MM.1S (cell line): ENCODE data around the gene SAMD3.
"Not testable (repeated sequence)": the region's sequence is repeated elsewhere in the genome, so short reads cannot be mapped to it uniquely, and the experiment has no call there.

Source experiments
- DNase-seq: peaks from one replicate; pipeline ENCODE4 v3.0.0-alpha.2; 2015
- H2AFZ ChIP-seq: fragments of 300-600 bp; sonication (generic); 2 replicates; pipeline ENCODE4 v1.6.0; 2016; ENCODE audit warnings: antibody characterized with exemption, low read length
- H3F3A ChIP-seq: fragments of 300-600 bp; sonication (generic); 2 replicates; pipeline ENCODE4 v1.6.1; 2016; ENCODE audit warnings: mild to moderate bottlenecking, antibody characterized with exemption, low read length, moderate library complexity, mixed read lengths; ENCODE audit not compliant: insufficient read depth
- H3K27ac ChIP-seq: fragments of 300-600 bp; sonication (generic); 2 replicates; pipeline ENCODE4 v1.5.1; 2016; ENCODE audit warnings: mild to moderate bottlenecking, low read length
- H3K27me3 ChIP-seq: fragments of 300-600 bp; sonication (generic); replicated peaks from 2 replicates; pipeline ENCODE4 v1.6.0; 2016; ENCODE audit warnings: low read length; ENCODE audit not compliant: insufficient read depth
- H3K36me3 ChIP-seq: fragments of 300-600 bp; sonication (generic); replicated peaks from 2 replicates; pipeline ENCODE4 v1.6.1; 2016; ENCODE audit warnings: mild to moderate bottlenecking, low read length, mixed read lengths; ENCODE audit not compliant: insufficient read depth
- H3K4me1 ChIP-seq: fragments of 300-600 bp; sonication (generic); 2 replicates; pipeline ENCODE4 v1.6.1; 2016; ENCODE audit warnings: low read length, mixed read lengths
- H3K4me2 ChIP-seq: fragments of 300-600 bp; sonication (generic); 2 replicates; pipeline ENCODE4 v1.6.0; 2016; ENCODE audit warnings: low read depth, low read length
- H3K4me3 ChIP-seq: fragments of 300-600 bp; sonication (generic); 2 replicates; pipeline ENCODE4 v1.5.1; 2016; ENCODE audit warnings: low read length, mixed read lengths
- H3K79me2 ChIP-seq: fragments of 300-600 bp; sonication (generic); 2 replicates; pipeline ENCODE4 v1.6.1; 2016; ENCODE audit warnings: mixed run types, low read length, mixed read lengths
- H3K9ac ChIP-seq: fragments of 300-600 bp; sonication (generic); 2 replicates; pipeline ENCODE4 v1.6.1; 2016; ENCODE audit warnings: low read length, mixed read lengths
- H3K9me2 ChIP-seq: fragments of 300-600 bp; sonication (generic); replicated peaks from 2 replicates; pipeline ENCODE4 v1.6.1; 2016; ENCODE audit warnings: mild to moderate bottlenecking, low read length, mixed read lengths; ENCODE audit not compliant: insufficient read depth
- H3K9me3 ChIP-seq: fragments of 300-600 bp; sonication (generic); replicated peaks from 2 replicates; pipeline ENCODE4 v1.6.1; 2016; ENCODE audit warnings: mild to moderate bottlenecking, low read length, mixed read lengths; ENCODE audit not compliant: insufficient read depth
- H4K20me1 ChIP-seq: fragments of 300-600 bp; sonication (generic); 2 replicates; pipeline ENCODE4 v1.6.1; 2016; ENCODE audit warnings: mild to moderate bottlenecking, low read length, moderate library complexity, mixed read lengths; ENCODE audit not compliant: insufficient read depth
- EZH2 ChIP-seq: fragments of 300-600 bp; sonication (generic); optimal IDR thresholded peaks from 2 replicates; pipeline ENCODE3; 2017; ENCODE audit warnings: low read depth, mild to moderate bottlenecking, antibody characterized with exemption, low read length, mixed read lengths
- EZH2phosphoT487 ChIP-seq: fragments of 300-600 bp; sonication (generic); IDR thresholded peaks from 2 replicates; pipeline ENCODE4 v1.6.1; 2018; ENCODE audit warnings: antibody characterized with exemption, low read length
- TF ChIP-seq, protein P1 (sequence below): fragments of 300-600 bp; sonication (generic); IDR thresholded peaks from 2 replicates; pipeline ENCODE4 v1.5.1; 2016; ENCODE audit warnings: antibody characterized with exemption, low read length, mixed read lengths

The SAMD3 gene

DNA sequence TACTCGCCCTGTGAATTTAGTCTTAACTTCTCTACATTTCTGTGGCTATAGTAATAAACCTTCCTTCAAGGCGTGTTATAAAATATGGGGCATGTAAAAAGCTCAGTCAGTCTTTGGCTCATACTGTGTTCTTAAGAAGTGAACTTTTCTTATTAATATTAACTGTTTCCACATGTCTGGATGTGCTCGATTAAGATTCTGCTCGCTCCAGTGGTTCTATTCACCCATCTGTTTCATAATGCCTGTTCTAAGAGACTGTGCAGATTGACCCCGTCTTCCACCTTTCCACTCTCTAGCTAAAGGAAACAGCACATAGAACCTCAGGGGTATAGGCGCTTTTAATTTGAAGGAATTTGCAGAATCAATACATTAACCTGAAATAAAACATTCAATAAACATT lies 104.5 kb downstream of the SAMD3 start:
- no peaks in the 10 kb centered on the region for H3K36me3 ChIP-seq
- H3K79me2 ChIP-seq, result no peaks in the 10 kb centered on the region
- H2AFZ ChIP-seq, result no peak overlapping the region
- no peak overlapping the region for H3K9ac ChIP-seq
- TF ChIP-seq, protein P1, sequence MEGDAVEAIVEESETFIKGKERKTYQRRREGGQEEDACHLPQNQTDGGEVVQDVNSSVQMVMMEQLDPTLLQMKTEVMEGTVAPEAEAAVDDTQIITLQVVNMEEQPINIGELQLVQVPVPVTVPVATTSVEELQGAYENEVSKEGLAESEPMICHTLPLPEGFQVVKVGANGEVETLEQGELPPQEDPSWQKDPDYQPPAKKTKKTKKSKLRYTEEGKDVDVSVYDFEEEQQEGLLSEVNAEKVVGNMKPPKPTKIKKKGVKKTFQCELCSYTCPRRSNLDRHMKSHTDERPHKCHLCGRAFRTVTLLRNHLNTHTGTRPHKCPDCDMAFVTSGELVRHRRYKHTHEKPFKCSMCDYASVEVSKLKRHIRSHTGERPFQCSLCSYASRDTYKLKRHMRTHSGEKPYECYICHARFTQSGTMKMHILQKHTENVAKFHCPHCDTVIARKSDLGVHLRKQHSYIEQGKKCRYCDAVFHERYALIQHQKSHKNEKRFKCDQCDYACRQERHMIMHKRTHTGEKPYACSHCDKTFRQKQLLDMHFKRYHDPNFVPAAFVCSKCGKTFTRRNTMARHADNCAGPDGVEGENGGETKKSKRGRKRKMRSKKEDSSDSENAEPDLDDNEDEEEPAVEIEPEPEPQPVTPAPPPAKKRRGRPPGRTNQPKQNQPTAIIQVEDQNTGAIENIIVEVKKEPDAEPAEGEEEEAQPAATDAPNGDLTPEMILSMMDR, result no peak
- no peaks in the 10 kb centered on the region for H3K27me3 ChIP-seq
- no peaks in the 10 kb centered on the region for H3F3A ChIP-seq
- H3K4me2 ChIP-seq, result no peak overlapping the region
- no peaks in the 10 kb centered on the region for H3K9me3 ChIP-seq
- H3K4me1 ChIP-seq, result no peaks in the 10 kb centered on the region
- no peaks in the 10 kb centered on the region for H4K20me1 ChIP-seq
- H3K9me2 ChIP-seq, result no peaks in the 10 kb centered on the region
- no peak overlapping the region for H3K4me3 ChIP-seq
- no peak overlapping the region for H3K27ac ChIP-seq
- DNase-seq, result no peak

DNA sequence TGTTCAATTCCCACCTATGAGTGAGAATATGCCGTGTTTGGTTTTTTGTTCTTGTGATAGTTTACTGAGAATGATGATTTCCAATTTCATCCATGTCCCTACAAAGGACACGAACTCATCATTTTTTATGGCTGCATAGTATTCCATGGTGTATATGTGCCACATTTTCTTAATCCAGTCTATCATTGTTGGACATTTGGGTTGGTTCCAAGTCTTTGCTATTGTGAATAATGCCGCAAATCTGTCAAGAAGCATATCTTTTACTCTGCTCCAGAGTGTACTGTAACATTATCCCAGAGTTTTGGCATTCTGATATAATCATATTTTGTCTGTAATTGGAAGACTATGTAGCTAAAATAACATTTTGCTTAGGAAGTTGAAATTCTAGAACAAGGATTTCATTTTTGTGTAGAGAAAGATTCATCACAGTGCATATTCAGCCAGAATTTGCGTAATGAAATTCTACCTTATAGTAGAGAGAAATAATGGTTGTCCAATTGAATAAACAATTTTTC lies 105.5 kb downstream of the SAMD3 start:
- not testable (repeated sequence) for H3K4me2 ChIP-seq

DNA sequence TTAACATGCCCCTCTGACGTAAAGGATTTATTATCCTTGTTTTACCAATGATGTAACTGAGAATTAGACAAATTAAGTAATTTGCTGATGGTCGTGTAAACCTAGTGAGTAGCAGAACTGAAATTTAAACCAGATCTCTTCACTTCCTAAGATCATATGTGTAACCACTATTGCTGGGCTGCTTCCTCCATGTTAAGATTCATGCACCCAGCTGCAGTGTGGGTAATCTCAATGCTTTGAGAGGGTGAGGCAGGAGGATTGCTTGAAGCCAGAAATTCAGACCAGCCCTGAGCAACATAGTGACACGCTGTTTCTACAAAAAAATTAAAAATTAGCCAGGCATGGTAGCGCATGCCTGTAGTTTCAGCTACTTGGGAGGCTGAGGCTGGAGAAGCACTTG lies 106.5 kb downstream of the SAMD3 start:
- no peaks in the 10 kb centered on the region for H3F3A ChIP-seq
- TF ChIP-seq EZH2 (no peak), EZH2phosphoT487 (no peak)
- TF ChIP-seq, protein P1, result no peak
- no peaks in the 10 kb centered on the region for H4K20me1 ChIP-seq
- H3K9me2 ChIP-seq, result no peaks in the 10 kb centered on the region
- H3K4me1 ChIP-seq, result no peaks in the 10 kb centered on the region
- no peak overlapping the region for H3K4me3 ChIP-seq
- no peaks in the 10 kb centered on the region for H3K27me3 ChIP-seq
- no peak overlapping the region for H3K9ac ChIP-seq
- H3K79me2 ChIP-seq, result no peaks in the 10 kb centered on the region
- DNase-seq, result no peak
- H3K36me3 ChIP-seq, result no peaks in the 10 kb centered on the region
- H3K27ac ChIP-seq, result no peak overlapping the region
- no peak overlapping the region for H3K4me2 ChIP-seq
- no peaks in the 10 kb centered on the region for H3K9me3 ChIP-seq
- no peak overlapping the region for H2AFZ ChIP-seq

More for the DNA sequence above, 105.5 kb downstream of the SAMD3 start:
- H3K4me3 ChIP-seq, H3K9me3 ChIP-seq, H3K9ac ChIP-seq, H4K20me1 ChIP-seq, H3K36me3 ChIP-seq, H2AFZ ChIP-seq, H3K9me2 ChIP-seq, H3K4me1 ChIP-seq, H3F3A ChIP-seq, H3K27me3 ChIP-seq, DNase-seq, H3K27ac ChIP-seq, H3K79me2 ChIP-seq: not testable (repeated sequence)

DNA sequence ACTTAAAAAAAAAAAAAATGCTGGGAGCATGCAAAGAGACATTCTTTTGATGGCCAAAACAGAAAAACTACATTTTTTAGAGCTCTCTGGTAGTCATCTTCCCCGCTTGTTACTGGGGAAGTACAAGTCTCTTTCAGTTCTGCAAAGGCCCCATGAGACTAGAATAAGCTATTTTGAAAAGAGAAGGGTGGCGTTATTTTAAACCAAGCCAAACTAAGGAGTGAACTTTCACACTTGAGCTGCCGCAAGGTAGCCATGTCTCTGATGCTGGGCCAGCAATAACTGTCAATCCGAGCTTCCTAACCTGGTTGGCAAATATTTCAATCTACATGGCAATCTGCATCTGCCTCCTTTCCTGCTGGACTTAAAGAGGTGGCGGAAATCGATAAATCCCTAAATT lies 107.7 kb downstream of the SAMD3 start:
- H3K9me2 ChIP-seq, result no peaks in the 10 kb centered on the region
- no peak overlapping the region for H3K27ac ChIP-seq
- no peaks in the 10 kb centered on the region for H4K20me1 ChIP-seq
- H3K9ac ChIP-seq, result no peak overlapping the region
- H3K4me3 ChIP-seq, result no peak overlapping the region
- no peaks in the 10 kb centered on the region for H3K79me2 ChIP-seq
- H3F3A ChIP-seq, result no peaks in the 10 kb centered on the region
- H3K4me1 ChIP-seq, result no peaks in the 10 kb centered on the region
- H3K9me3 ChIP-seq, result no peaks in the 10 kb centered on the region
- no peak overlapping the region for H3K4me2 ChIP-seq
- H2AFZ ChIP-seq, result no peak overlapping the region
- TF ChIP-seq EZH2phosphoT487 (no peak), EZH2 (no peak)
- TF ChIP-seq, protein P1, result no peak
- H3K27me3 ChIP-seq, result no peaks in the 10 kb centered on the region
- H3K36me3 ChIP-seq, result no peaks in the 10 kb centered on the region
- DNase-seq, result no peak
